ENCODE results near the gene SAMM50. TPM values are rescaled to one million over a fixed set of nuclear protein-coding genes. Genes with fewer than 3 reads are reported as not detected.

Gene SAMM50
- total and polyA plus RNA-seq, 4 experiments from 2014 or later = 33.3 to 72.1 (median 52.6) TPM

- ChIA-PET POLR2A (ENCODE audit: partially characterized antibody) (no interaction called here), CTCF (ENCODE audit: partially characterized antibody) (interaction anchor here (0.6 kb wide), 1 partner anchor 655 kb away, joined by 3 read pairs; no protein-coding TSS in a partner anchor)
- Mint-ChIP-seq H3K9me3 (no peaks in the 10 kb centered on the region), H3K27me3 (no peaks in the 10 kb centered on the region), H3K36me3 (peaks cover 10 to 13% of the 10 kb centered on the region in 2 donors), H3K4me1 (peaks cover 29 to 60% (median 39%) of the 10 kb centered on the region in 4 donors), H3K27ac (peak overlapping the region in 6 of 7 donors; percentile 22 to 96 (median 72)), H3K4me3 (peak overlapping the region; percentile 90 to 99 (median 98))
- Histone ChIP-seq H3K4me3 (ENCODE audit: low read length in 2 of 2) (no peak overlapping the region), H3K36me3 (ENCODE audit: insufficient read depth, low read length) (no peaks in the 10 kb centered on the region), H3K27ac (ENCODE audit: low read depth, low read length) (no peak overlapping the region), H3K27me3 (ENCODE audit: insufficient read depth, low read length) (no peaks in the 10 kb centered on the region), H3K4me1 (ENCODE audit: insufficient read depth, low read length) (peaks cover 25% of the 10 kb centered on the region), H3K9me3 (ENCODE audit: control insufficient read depth in 1 of 2, low read length in 2 of 2) (no peaks in the 10 kb centered on the region)
- no peak for DNase-seq
- intact Hi-C loops (cut with micrococcal nuclease) = loop anchor here (5.0 kb wide), 1 partner anchor 745 kb away; the partner anchor contains the start of gene PRR5
Measured at GRCh38 chr22:43956805-43957463, 1.7 kb downstream of the SAMM50 start.

- H3K27me3 ChIP-seq (ENCODE audit: insufficient read depth, low read length) = no peaks in the 10 kb centered on the region
- H3K4me1 ChIP-seq (ENCODE audit: insufficient read depth, low read length) = peaks cover 25% of the 10 kb centered on the region
- peak overlapping the region in 1 of 7 donors; percentile 53 for H3K27ac Mint-ChIP-seq
- H3K9me3 ChIP-seq (ENCODE audit: control insufficient read depth in 1 of 2, low read length in 2 of 2) = no peaks in the 10 kb centered on the region
- no peaks in the 10 kb centered on the region for H3K9me3 Mint-ChIP-seq
- ChIA-PET POLR2A (ENCODE audit: partially characterized antibody) (no interaction called here), CTCF (ENCODE audit: partially characterized antibody) (interaction anchor here (0.6 to 2.0 kb wide), 3 partner anchors 12 to 654 kb away, joined by 3 to 5 read pairs (median 5); no protein-coding TSS in a partner anchor)
- peaks cover 10 to 16% of the 10 kb centered on the region in 2 donors for H3K36me3 Mint-ChIP-seq
- H3K36me3 ChIP-seq (ENCODE audit: insufficient read depth, low read length) = no peaks in the 10 kb centered on the region
- intact Hi-C loops (cut with micrococcal nuclease) = loop anchor here (5.0 kb wide), 1 partner anchor 744 kb away; the partner anchor contains the start of gene PRR5
- H3K27ac ChIP-seq (ENCODE audit: low read depth, low read length) = no peak overlapping the region
- peaks cover 29 to 60% (median 39%) of the 10 kb centered on the region in 4 donors for H3K4me1 Mint-ChIP-seq
- no peak overlapping the region for H3K4me3 ChIP-seq (ENCODE audit: low read length in 2 of 2)
- DNase-seq = no peak
- no peaks in the 10 kb centered on the region for H3K27me3 Mint-ChIP-seq
- H3K4me3 Mint-ChIP-seq = peak overlapping the region in 7 of 8 donors; percentile 27 to 78 (median 50)
Measured at GRCh38 chr22:43957871-43958270, 2.6 kb downstream of the SAMM50 start.

GRCh38 chr22:43964314-43964857 is 9.1 kb downstream of the SAMM50 start:
- Mint-ChIP-seq H3K27ac (peak overlapping the region in 1 of 7 donors; percentile 68), H3K9me3 (no peaks in the 10 kb centered on the region), H3K27me3 (no peaks in the 10 kb centered on the region), H3K4me1 (peaks cover 5 to 18% (median 11%) of the 10 kb centered on the region in 4 donors), H3K36me3 (peaks cover 58 to 59% of the 10 kb centered on the region in 2 donors), H3K4me3 (no peak overlapping the region)
- no peaks in the 10 kb centered on the region for H3K9me3 ChIP-seq (ENCODE audit: control insufficient read depth in 1 of 2, low read length in 2 of 2)
- no peak overlapping the region for H3K4me3 ChIP-seq (ENCODE audit: low read length in 2 of 2)
- ChIA-PET CTCF (ENCODE audit: partially characterized antibody) (interaction anchor here (1.8 kb wide), 1 partner anchor 29 kb away, joined by 4 read pairs; no protein-coding TSS in a partner anchor), POLR2A (ENCODE audit: partially characterized antibody) (no interaction called here)
- peaks cover 43% of the 10 kb centered on the region for H3K36me3 ChIP-seq (ENCODE audit: insufficient read depth, low read length)
- no peak overlapping the region for H3K27ac ChIP-seq (ENCODE audit: low read depth, low read length)
- H3K4me1 ChIP-seq (ENCODE audit: insufficient read depth, low read length) = no peaks in the 10 kb centered on the region
- no peaks in the 10 kb centered on the region for H3K27me3 ChIP-seq (ENCODE audit: insufficient read depth, low read length)
- no peak for DNase-seq
- intact Hi-C loops (cut with micrococcal nuclease) = no loop called here

- peaks cover 61% of the 10 kb centered on the region for H3K36me3 ChIP-seq (ENCODE audit: insufficient read depth, low read length)
- H3K36me3 Mint-ChIP-seq = peaks cover 63 to 79% of the 10 kb centered on the region in 2 donors
Measured at GRCh38 chr22:43967069-43967468, 11.8 kb downstream of the SAMM50 start.

GRCh38 chr22:43968614-43969013 is 13.4 kb downstream of the SAMM50 start:
- ChIA-PET POLR2A (ENCODE audit: partially characterized antibody) (no interaction called here), CTCF (ENCODE audit: partially characterized antibody) (interaction anchor here (0.8 kb wide), 1 partner anchor 23 kb away, joined by 3 read pairs; no protein-coding TSS in a partner anchor)
- Mint-ChIP-seq H3K27ac (no peak overlapping the region), H3K4me3 (no peak overlapping the region), H3K4me1 (peaks cover 3 to 10% (median 6%) of the 10 kb centered on the region in 4 donors), H3K36me3 (peaks cover 68 to 84% of the 10 kb centered on the region in 2 donors), H3K9me3 (no peaks in the 10 kb centered on the region), H3K27me3 (no peaks in the 10 kb centered on the region)
- H3K36me3 ChIP-seq (ENCODE audit: insufficient read depth, low read length) = peaks cover 71% of the 10 kb centered on the region
- no peaks in the 10 kb centered on the region for H3K4me1 ChIP-seq (ENCODE audit: insufficient read depth, low read length)
- H3K27ac ChIP-seq (ENCODE audit: low read depth, low read length) = no peak overlapping the region
- no peak overlapping the region for H3K4me3 ChIP-seq (ENCODE audit: low read length in 2 of 2)
- DNase-seq = no peak
- intact Hi-C loops (cut with micrococcal nuclease) = no loop called here
- H3K27me3 ChIP-seq (ENCODE audit: insufficient read depth, low read length) = no peaks in the 10 kb centered on the region
- H3K9me3 ChIP-seq (ENCODE audit: control insufficient read depth in 1 of 2, low read length in 2 of 2) = no peaks in the 10 kb centered on the region

More at GRCh38 chr22:43967069-43967468, 11.8 kb downstream of the SAMM50 start:
- H3K27ac Mint-ChIP-seq = peak overlapping the region in 1 of 7 donors; percentile 80
- H3K4me1 Mint-ChIP-seq = peaks cover 3 to 10% (median 6%) of the 10 kb centered on the region in 4 donors
- POLR2A ChIA-PET (ENCODE audit: partially characterized antibody) = no interaction called here
- intact Hi-C loops (cut with micrococcal nuclease) = no loop called here
- H3K9me3 Mint-ChIP-seq = no peaks in the 10 kb centered on the region
- DNase-seq = no peak
- Histone ChIP-seq H3K4me1 (ENCODE audit: insufficient read depth, low read length) (no peaks in the 10 kb centered on the region), H3K4me3 (ENCODE audit: low read length in 2 of 2) (no peak overlapping the region), H3K9me3 (ENCODE audit: control insufficient read depth in 1 of 2, low read length in 2 of 2) (no peaks in the 10 kb centered on the region), H3K27ac (ENCODE audit: low read depth, low read length) (no peak overlapping the region), H3K27me3 (ENCODE audit: insufficient read depth, low read length) (no peaks in the 10 kb centered on the region)
- CTCF ChIA-PET (ENCODE audit: partially characterized antibody) = interaction anchor here (0.7 kb wide), 1 partner anchor 21 kb away, joined by 3 read pairs; no protein-coding TSS in a partner anchor
- H3K4me3 Mint-ChIP-seq = no peak overlapping the region
- H3K27me3 Mint-ChIP-seq = no peaks in the 10 kb centered on the region

GRCh38 chr22:43969021-43969878 is 14.0 kb downstream of the SAMM50 start:
- Mint-ChIP-seq H3K27ac (peak overlapping the region in 5 of 7 donors; percentile 24 to 65 (median 39)), H3K4me3 (no peak overlapping the region), H3K36me3 (peaks cover 68 to 86% of the 10 kb centered on the region in 2 donors), H3K4me1 (peaks cover 3 to 10% (median 6%) of the 10 kb centered on the region in 4 donors), H3K27me3 (no peaks in the 10 kb centered on the region), H3K9me3 (no peaks in the 10 kb centered on the region)
- Histone ChIP-seq H3K36me3 (ENCODE audit: insufficient read depth, low read length) (peaks cover 73% of the 10 kb centered on the region), H3K27me3 (ENCODE audit: insufficient read depth, low read length) (no peaks in the 10 kb centered on the region), H3K4me1 (ENCODE audit: insufficient read depth, low read length) (no peaks in the 10 kb centered on the region), H3K9me3 (ENCODE audit: control insufficient read depth in 1 of 2, low read length in 2 of 2) (no peaks in the 10 kb centered on the region), H3K4me3 (ENCODE audit: low read length in 2 of 2) (no peak overlapping the region), H3K27ac (ENCODE audit: low read depth, low read length) (no peak overlapping the region)
- CTCF ChIA-PET (ENCODE audit: partially characterized antibody) = no interaction called here
- POLR2A ChIA-PET (ENCODE audit: partially characterized antibody) = no interaction called here
- DNase-seq = no peak
- intact Hi-C loops (cut with micrococcal nuclease) = no loop called here

All from CD4-positive, alpha-beta memory T cell (primary cell).